DOHH2 (cell line): ENCODE data around the gene TULP4.

ENCODE experiments used
- H3F3A ChIP-seq: fragments of 200-600 bp; sonication (generic), shearing (Covaris generic); 2 replicates; pipeline ENCODE4 v1.6.0; 2016; ENCODE audit warnings: antibody characterized with exemption, mild to moderate bottlenecking; ENCODE audit not compliant: control insufficient read depth, insufficient read depth
- H3K27ac ChIP-seq: fragments of 200-600 bp; sonication (generic); 2 replicates; pipeline ENCODE4 v1.5.1; 2014; ENCODE audit warnings: low read depth, mild to moderate bottlenecking, low read length, moderate library complexity
- H3K27me3 ChIP-seq: fragments of 200-600 bp; sonication (generic); 2 replicates; pipeline ENCODE4 v1.6.1; 2014; ENCODE audit warnings: mild to moderate bottlenecking, low read length, mixed read lengths; ENCODE audit not compliant: control insufficient read depth
- H3K36me3 ChIP-seq: fragments of 200-600 bp; sonication (generic); 2 replicates; pipeline ENCODE4 v1.6.1; 2014; ENCODE audit warnings: mild to moderate bottlenecking, low read length, moderate library complexity, mixed read lengths; ENCODE audit not compliant: control insufficient read depth
- H3K4me1 ChIP-seq: fragments of 200-600 bp; sonication (generic); 2 replicates; pipeline ENCODE4 v1.6.1; 2014; ENCODE audit warnings: mild to moderate bottlenecking, low read length, mixed read lengths; ENCODE audit not compliant: control insufficient read depth
- H3K4me2 ChIP-seq: fragments of 200-600 bp; sonication (generic); 2 replicates; pipeline ENCODE4 v1.6.0; 2014; ENCODE audit warnings: mild to moderate bottlenecking, low read length, moderate library complexity
- H3K4me3 ChIP-seq: fragments of 200-600 bp; sonication (generic); 2 replicates; pipeline ENCODE4 v1.5.1; 2014; ENCODE audit warnings: mild to moderate bottlenecking, low read length, mixed read lengths
- H3K79me2 ChIP-seq: fragments of 200-600 bp; sonication (generic); 2 replicates; pipeline ENCODE4 v1.6.1; 2014; ENCODE audit warnings: mild to moderate bottlenecking, low read length, mixed read lengths; ENCODE audit not compliant: control insufficient read depth
- H3K9me2 ChIP-seq: fragments of 200-600 bp; sonication (generic); replicated peaks from 2 replicates; pipeline ENCODE4 v1.6.1; 2014; ENCODE audit warnings: mild to moderate bottlenecking, low read length, mixed read lengths; ENCODE audit not compliant: control insufficient read depth
- H3K9me3 ChIP-seq: fragments of 200-600 bp; sonication (generic); 2 replicates; pipeline ENCODE4 v1.6.1; 2014; ENCODE audit warnings: antibody characterized with exemption, low read length, mixed read lengths; ENCODE audit not compliant: control insufficient read depth, insufficient read depth
- H4K20me1 ChIP-seq: fragments of 200-600 bp; sonication (generic); 2 replicates; pipeline ENCODE4 v1.6.0; 2014; ENCODE audit warnings: low read depth, mild to moderate bottlenecking, antibody characterized with exemption, low read length, moderate library complexity; ENCODE audit not compliant: control insufficient read depth, insufficient read depth
- EZH2phosphoT487 ChIP-seq: fragments of 200-600 bp; sonication (generic); IDR thresholded peaks from 2 replicates; pipeline ENCODE4 v1.6.1; 2017; ENCODE audit warnings: borderline replicate concordance, mild to moderate bottlenecking, antibody characterized with exemption, low read length, moderate library complexity, mixed read lengths
- TF ChIP-seq, protein P1 (sequence below): fragments of 200-600 bp; sonication (generic); IDR thresholded peaks from one replicate; pipeline ENCODE4 v1.5.1; 2014; ENCODE audit warnings: antibody characterized with exemption, mild to moderate bottlenecking, low read depth, low read length; ENCODE audit not compliant: poor library complexity, severe bottlenecking

Gene TULP4

DNA sequence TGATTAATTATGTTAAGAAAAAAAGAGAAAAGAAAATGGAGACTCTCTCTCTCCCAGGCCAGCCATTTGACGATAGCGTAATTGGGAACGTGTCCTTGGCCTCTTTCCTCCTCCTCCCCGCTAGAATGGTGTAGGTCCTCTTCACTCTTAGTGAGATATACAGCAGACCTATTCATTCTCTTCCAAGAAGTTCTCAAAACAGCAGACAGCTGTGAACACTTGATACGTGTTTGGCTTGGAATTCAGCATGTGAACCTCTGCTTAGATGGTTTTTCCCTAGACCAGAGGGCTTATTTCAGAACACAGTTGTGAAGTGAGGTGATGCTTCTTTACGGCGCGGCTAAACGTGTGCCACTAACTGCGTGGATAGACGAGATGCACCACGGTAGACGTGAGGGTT, 32.6 kb upstream of the TULP4 start:
- no peak overlapping the region for H3K27ac ChIP-seq
- H3F3A ChIP-seq: peaks cover 8% of the 10 kb centered on the region
- TF ChIP-seq EZH2phosphoT487: no peak
- TF ChIP-seq, protein P1, sequence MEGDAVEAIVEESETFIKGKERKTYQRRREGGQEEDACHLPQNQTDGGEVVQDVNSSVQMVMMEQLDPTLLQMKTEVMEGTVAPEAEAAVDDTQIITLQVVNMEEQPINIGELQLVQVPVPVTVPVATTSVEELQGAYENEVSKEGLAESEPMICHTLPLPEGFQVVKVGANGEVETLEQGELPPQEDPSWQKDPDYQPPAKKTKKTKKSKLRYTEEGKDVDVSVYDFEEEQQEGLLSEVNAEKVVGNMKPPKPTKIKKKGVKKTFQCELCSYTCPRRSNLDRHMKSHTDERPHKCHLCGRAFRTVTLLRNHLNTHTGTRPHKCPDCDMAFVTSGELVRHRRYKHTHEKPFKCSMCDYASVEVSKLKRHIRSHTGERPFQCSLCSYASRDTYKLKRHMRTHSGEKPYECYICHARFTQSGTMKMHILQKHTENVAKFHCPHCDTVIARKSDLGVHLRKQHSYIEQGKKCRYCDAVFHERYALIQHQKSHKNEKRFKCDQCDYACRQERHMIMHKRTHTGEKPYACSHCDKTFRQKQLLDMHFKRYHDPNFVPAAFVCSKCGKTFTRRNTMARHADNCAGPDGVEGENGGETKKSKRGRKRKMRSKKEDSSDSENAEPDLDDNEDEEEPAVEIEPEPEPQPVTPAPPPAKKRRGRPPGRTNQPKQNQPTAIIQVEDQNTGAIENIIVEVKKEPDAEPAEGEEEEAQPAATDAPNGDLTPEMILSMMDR: no peak

DNA sequence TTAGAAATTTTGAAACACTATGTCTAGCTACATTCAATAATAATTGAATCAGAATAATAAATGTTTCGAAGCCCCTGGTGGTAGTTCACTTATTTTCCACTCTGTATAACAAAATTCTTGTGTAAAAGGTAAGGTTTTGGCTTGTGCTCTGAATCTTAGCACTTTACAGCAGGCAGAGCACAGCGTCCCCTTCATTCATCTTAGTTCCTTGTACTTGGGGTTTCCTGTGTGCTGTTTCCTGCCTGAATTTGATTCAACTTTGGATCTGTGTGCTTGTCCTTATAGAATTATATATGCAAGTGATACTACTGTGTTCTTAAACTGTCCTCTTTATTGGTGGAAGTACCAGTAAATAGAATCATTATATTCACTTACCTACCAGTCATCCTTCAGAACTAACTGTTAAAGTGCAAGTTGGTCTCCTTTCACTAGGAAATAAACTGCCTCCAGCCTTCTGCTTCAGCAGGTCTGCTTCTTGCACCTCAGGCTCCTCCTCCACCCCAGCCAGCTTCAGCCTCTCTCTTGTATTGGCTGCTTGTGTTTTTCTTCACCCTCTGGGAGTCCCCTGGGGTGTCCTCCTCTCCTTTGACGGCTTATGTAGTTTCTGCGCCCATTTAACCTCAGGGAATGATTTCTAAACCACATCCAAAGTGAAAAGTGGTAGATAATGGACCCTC, 28.8 kb upstream of the TULP4 start:
- H3K27me3 ChIP-seq: no peaks in the 10 kb centered on the region
- H3K36me3 ChIP-seq: peaks cover 20% of the 10 kb centered on the region
- no peaks in the 10 kb centered on the region for H3K9me3 ChIP-seq
- H3F3A ChIP-seq: peaks cover 8% of the 10 kb centered on the region
- H3K27ac ChIP-seq: peak overlapping the region; percentile 77
- H3K9me2 ChIP-seq: no peaks in the 10 kb centered on the region
- H4K20me1 ChIP-seq: no peaks in the 10 kb centered on the region
- peaks cover 68% of the 10 kb centered on the region for H3K79me2 ChIP-seq
- peaks cover 70% of the 10 kb centered on the region for H3K4me1 ChIP-seq
- peak overlapping the region; percentile 74 for H3K4me2 ChIP-seq
- H3K4me3 ChIP-seq: peak overlapping the region; percentile 51
- no peak for TF ChIP-seq EZH2phosphoT487
- TF ChIP-seq, protein P1: peak; percentile 17

More for the DNA sequence above, 32.6 kb upstream of the TULP4 start:
- Histone ChIP-seq H3K79me2 (peaks cover 65% of the 10 kb centered on the region), H4K20me1 (no peaks in the 10 kb centered on the region), H3K9me2 (no peaks in the 10 kb centered on the region), H3K36me3 (peaks cover 7% of the 10 kb centered on the region), H3K4me3 (no peak overlapping the region), H3K9me3 (no peaks in the 10 kb centered on the region), H3K4me1 (peaks cover 33% of the 10 kb centered on the region), H3K27me3 (no peaks in the 10 kb centered on the region), H3K4me2 (no peak overlapping the region)

GRCh38 chr6:158284007-158284875, 28.0 kb upstream of the TULP4 start:
- H3K27me3 ChIP-seq: no peaks in the 10 kb centered on the region
- H3K4me2 ChIP-seq: peak overlapping the region; percentile 74
- peaks cover 20% of the 10 kb centered on the region for H3K36me3 ChIP-seq
- peak overlapping the region; percentile 51 for H3K4me3 ChIP-seq
- H3K4me1 ChIP-seq: peaks cover 76% of the 10 kb centered on the region
- peak overlapping the region; percentile 77 for H3K27ac ChIP-seq
- TF ChIP-seq, protein P1: no peak
- no peak for TF ChIP-seq EZH2phosphoT487
- H3K79me2 ChIP-seq: peaks cover 72% of the 10 kb centered on the region
- H3K9me2 ChIP-seq: no peaks in the 10 kb centered on the region
- H3F3A ChIP-seq: peaks cover 8% of the 10 kb centered on the region
- no peaks in the 10 kb centered on the region for H3K9me3 ChIP-seq
- no peaks in the 10 kb centered on the region for H4K20me1 ChIP-seq
